HCT116 (cell line): ENCODE measurements around the gene C15orf39. TPM values are rescaled to one million over a fixed set of nuclear protein-coding genes. Genes with fewer than 3 reads are reported as not detected.

Experiments
- ATAC-seq: fragments of 200-7000 bp; cut with Tn5 transposase; 2 replicates; pipeline ENCODE4 v1.9.1; 2020; ENCODE audit warnings: mild to moderate bottlenecking, moderate library complexity
- BruUV-seq: library from RNA; stranded (reverse); fragments of 400-500 nt; replicated peaks from 2 replicates; lab custom pipeline; 2021; lab: Mats Ljungman, UMichigan
- CTCF ChIA-PET: fragments of 300-600 bp; sonication (Branson Sonifier 250); formaldehyde crosslinking; loops from one replicate; lab custom pipeline; 2021; ENCODE audit warnings: antibody characterized with exemption; lab: Charles Lee
- POLR2A ChIA-PET: fragments of 300-600, 350-600 bp; sonication (Branson Sonifier 250); formaldehyde crosslinking; loops from one replicate; lab custom pipeline; 2021; ENCODE audit warnings: antibody characterized with exemption; lab: Charles Lee
- RAD21 ChIA-PET, 2 experiments: fragments of 300-600 bp; sonication (Branson Sonifier 250); formaldehyde crosslinking; loops; one replicate each; lab custom pipeline; 2023; ENCODE audit warnings: low total read pairs in 2 of 2; ENCODE audit not compliant: uncharacterized antibody in 2 of 2, unreplicated experiment in 2 of 2, low non-redundant PET in 1 of 2; lab: Charles Lee
- DNase-seq: peaks from one replicate; pipeline ENCODE4 v3.0.0-alpha.2; 2010; ENCODE audit warnings: low read depth, low spot score
- H2AFZ ChIP-seq: fragments of 200-600 bp; shearing (Covaris generic), sonication (generic); 2 replicates; pipeline ENCODE4 v1.6.1; 2017; ENCODE audit warnings: low read depth, mixed run types, mixed read lengths, antibody characterized with exemption, low read length; ENCODE audit not compliant: poor library complexity, severe bottlenecking
- H3K27ac ChIP-seq: 2 replicates; pipeline ENCODE4 v1.5.1; 2012; ENCODE audit warnings: low read depth, low read length
- H3K27me3 ChIP-seq: fragments of 200-600 bp; sonication (generic); 2 replicates; pipeline ENCODE4 v1.6.1; 2016; ENCODE audit warnings: mixed run types, low read length, mixed read lengths; ENCODE audit not compliant: insufficient read depth
- H3K36me3 ChIP-seq, 2 experiments: fragments of 200-500 bp in 1 of 2; fragments of 200-600 bp in 1 of 2; sonication (Bioruptor generic) in 1 of 2; sonication (generic) in 1 of 2; 2 replicates each; pipeline versions ENCODE4 v1.5.1 to v1.6.1; 2014 to 2016; ENCODE audit warnings: low read length in 2 of 2, inconsistent platforms in 1 of 2, mixed read lengths in 1 of 2, mixed run types in 1 of 2; ENCODE audit not compliant: insufficient read depth in 2 of 2, control insufficient read depth in 1 of 2
- H3K4me1 ChIP-seq, 2 experiments: fragments of 200-600 bp in 1 of 2; sonication (generic) in 1 of 2; 2 replicates each; pipeline versions ENCODE4 v1.5.1 to v1.6.1; 2012 to 2017; ENCODE audit warnings: low read length in 2 of 2, inconsistent platforms in 1 of 2, mild to moderate bottlenecking in 1 of 2, mixed read lengths in 1 of 2, mixed run types in 1 of 2, moderate library complexity in 1 of 2; ENCODE audit not compliant: insufficient read depth in 2 of 2, control insufficient read depth in 1 of 2
- H3K4me2 ChIP-seq: fragments of 200-600 bp; sonication (generic); 2 replicates; pipeline ENCODE4 v1.6.1; 2017; ENCODE audit warnings: mixed run types, low read length, mixed read lengths
- H3K4me3 ChIP-seq, 2 experiments: fragments of 200-600 bp in 1 of 2; sonication (generic) in 1 of 2; replicated peaks in 1 of 2; 2 replicates each; pipeline ENCODE4 v1.5.1; 2011 to 2016; ENCODE audit warnings: low read length in 2 of 2, control low read depth in 1 of 2, low read depth in 1 of 2, mild to moderate bottlenecking in 1 of 2, mixed read lengths in 1 of 2, mixed run types in 1 of 2
- H3K79me2 ChIP-seq: fragments of 200-600 bp; sonication (generic); 2 replicates; pipeline ENCODE4 v1.6.1; 2017; ENCODE audit warnings: mild to moderate bottlenecking, mixed run types, low read length, moderate library complexity, mixed read lengths; ENCODE audit not compliant: insufficient read depth
- H3K9ac ChIP-seq: fragments of 200-600 bp; sonication (generic); 2 replicates; pipeline ENCODE4 v1.6.1; 2016; ENCODE audit warnings: low read length, mixed read lengths
- H3K9me2 ChIP-seq: fragments of 200-600 bp; sonication (generic), shearing (Covaris generic); 2 replicates; pipeline ENCODE4 v1.6.1; 2017; ENCODE audit warnings: mixed run types, mild to moderate bottlenecking, moderate library complexity; ENCODE audit not compliant: insufficient read depth
- H3K9me3 ChIP-seq, 2 experiments: fragments of 200-500 bp in 1 of 2; fragments of 200-600 bp in 1 of 2; sonication (Bioruptor generic) in 1 of 2; sonication (generic) in 1 of 2; 2 replicates each; pipeline ENCODE4 v1.6.1; 2014 to 2017; ENCODE audit warnings: low read length in 2 of 2, mixed read lengths in 2 of 2, inconsistent platforms in 1 of 2, low read depth in 1 of 2, mild to moderate bottlenecking in 1 of 2, mixed run types in 1 of 2, moderate library complexity in 1 of 2; ENCODE audit not compliant: control insufficient read depth in 1 of 2, insufficient read depth in 1 of 2
- H4K20me1 ChIP-seq: fragments of 200-600 bp; sonication (generic), shearing (Covaris generic); 2 replicates; pipeline ENCODE4 v1.6.1; 2017; ENCODE audit warnings: mixed run types, mild to moderate bottlenecking, moderate library complexity; ENCODE audit not compliant: insufficient read depth
- EZH2phosphoT487 ChIP-seq: fragments of 200-600 bp; IDR thresholded peaks from 2 replicates; pipeline ENCODE4 v1.6.1; 2018; ENCODE audit warnings: antibody characterized with exemption, borderline replicate concordance
- JUND ChIP-seq: IDR thresholded peaks from 2 replicates; pipeline ENCODE4 v1.6.1; 2012
- POLR2AphosphoS5 ChIP-seq: IDR thresholded peaks from 2 replicates; pipeline ENCODE4 v1.6.1; 2011; ENCODE audit warnings: mild to moderate bottlenecking, low read depth, low read length, moderate library complexity
- SRF ChIP-seq: IDR thresholded peaks from 2 replicates; pipeline ENCODE4 v1.6.1; 2012; ENCODE audit warnings: low read depth
- TCF7L2 ChIP-seq: IDR thresholded peaks from 2 replicates; pipeline ENCODE4 v1.7.0; 2011; ENCODE audit warnings: borderline replicate concordance, inconsistent platforms; ENCODE audit not compliant: insufficient read depth, insufficient read length; ENCODE audit errors: extremely low read depth
- ZBTB33 ChIP-seq: IDR thresholded peaks from 2 replicates; pipeline ENCODE4 v1.6.1; 2011; ENCODE audit warnings: mild to moderate bottlenecking, low read length, moderate library complexity; ENCODE audit not compliant: insufficient replicate concordance; ENCODE audit errors: extremely low read depth
- ZFX ChIP-seq: fragments of 450-650 bp; IDR thresholded peaks from 2 replicates; pipeline ENCODE4 v1.6.1; 2017
- intact Hi-C: fragments of 100-400 bp; cut with micrococcal nuclease; formaldehyde crosslinking; loops from 2 replicates; pipeline ENCODE4 v1.10.0; 2022
- total RNA-seq: library from RNA; stranded (reverse); gene quantifications from one replicate; pipeline ENCODE4 v1.2.1, GENCODE V29; 2021; ENCODE audit not compliant: unreplicated experiment

The C15orf39 gene
- total RNA-seq, 1 experiment from 2014 or later, result 29.3 TPM

- intact Hi-C loops, result no loop called here
- Histone ChIP-seq H3K9ac (no peak overlapping the region), H3K9me3 (peaks cover 3 to 6% of the 10 kb centered on the region in 2 experiments; a peak in 2 of 4 replicates), H3K9me2 (no peaks in the 10 kb centered on the region), H3K4me1 (no peaks in the 10 kb centered on the region), H3K27ac (no peak overlapping the region), H3K4me3 (no peak overlapping the region), H3K79me2 (no peaks in the 10 kb centered on the region), H3K27me3 (no peaks in the 10 kb centered on the region), H3K36me3 (no peaks in the 10 kb centered on the region), H4K20me1 (no peaks in the 10 kb centered on the region), H3K4me2 (no peak overlapping the region), H2AFZ (no peak overlapping the region)
- RAD21 ChIA-PET, result no interaction called here
- no peak for TF ChIP-seq JUND
- TF ChIP-seq SRF, result no peak
- TF ChIP-seq ZFX, result no peak
- no peak for TF ChIP-seq TCF7L2
- no peak for TF ChIP-seq ZBTB33
- no peak for TF ChIP-seq POLR2AphosphoS5
- DNase-seq (no peak), ATAC-seq (no peak)
- CTCF ChIA-PET, result no interaction called here
- POLR2A ChIA-PET, result no interaction called here
- BruUV-seq, result no TSS peak
These were observed 10.4 kb upstream of the C15orf39 start for GRCh38 chr15:75191235-75191634.

- ATAC-seq, result no peak
- no peak overlapping the region for H3K4me3 ChIP-seq
- ChIA-PET POLR2A (no interaction called here), CTCF (interaction anchor here (1.1 kb wide), 1 partner anchor 12 kb away, joined by 3 read pairs; no protein-coding TSS in a partner anchor), RAD21 (no interaction called here)
- no peaks in the 10 kb centered on the region for H3K9me2 ChIP-seq
- H3K9ac ChIP-seq, result no peak overlapping the region
- TF ChIP-seq EZH2phosphoT487, result no peak
- H3K9me3 ChIP-seq, result peaks cover 3 to 6% of the 10 kb centered on the region in 2 experiments; a peak in 2 of 4 replicates
- no peaks in the 10 kb centered on the region for H3K27me3 ChIP-seq
- intact Hi-C loops, result no loop called here
- no peak overlapping the region for H2AFZ ChIP-seq
- H3K79me2 ChIP-seq, result no peaks in the 10 kb centered on the region
- BruUV-seq, result no TSS peak
- no peaks in the 10 kb centered on the region for H3K36me3 ChIP-seq
- no peak overlapping the region for H3K4me2 ChIP-seq
- no peak overlapping the region for H3K27ac ChIP-seq
- no peaks in the 10 kb centered on the region for H4K20me1 ChIP-seq
- no peaks in the 10 kb centered on the region for H3K4me1 ChIP-seq
- no peak for DNase-seq
These were observed 9.4 kb upstream of the C15orf39 start for GRCh38 chr15:75192307-75192706.
